T-helper 9 cell (primary cell): ENCODE measurements around the gene EPG5.
"Not testable (repeated sequence)": the region's sequence is repeated elsewhere in the genome, so short reads cannot be mapped to it uniquely, and the experiment has no call there.

ENCODE experiments used
- DNase-seq: peaks from one replicate; pipeline ENCODE4 v3.0.0-alpha.2; 2020

The EPG5 gene

DNA sequence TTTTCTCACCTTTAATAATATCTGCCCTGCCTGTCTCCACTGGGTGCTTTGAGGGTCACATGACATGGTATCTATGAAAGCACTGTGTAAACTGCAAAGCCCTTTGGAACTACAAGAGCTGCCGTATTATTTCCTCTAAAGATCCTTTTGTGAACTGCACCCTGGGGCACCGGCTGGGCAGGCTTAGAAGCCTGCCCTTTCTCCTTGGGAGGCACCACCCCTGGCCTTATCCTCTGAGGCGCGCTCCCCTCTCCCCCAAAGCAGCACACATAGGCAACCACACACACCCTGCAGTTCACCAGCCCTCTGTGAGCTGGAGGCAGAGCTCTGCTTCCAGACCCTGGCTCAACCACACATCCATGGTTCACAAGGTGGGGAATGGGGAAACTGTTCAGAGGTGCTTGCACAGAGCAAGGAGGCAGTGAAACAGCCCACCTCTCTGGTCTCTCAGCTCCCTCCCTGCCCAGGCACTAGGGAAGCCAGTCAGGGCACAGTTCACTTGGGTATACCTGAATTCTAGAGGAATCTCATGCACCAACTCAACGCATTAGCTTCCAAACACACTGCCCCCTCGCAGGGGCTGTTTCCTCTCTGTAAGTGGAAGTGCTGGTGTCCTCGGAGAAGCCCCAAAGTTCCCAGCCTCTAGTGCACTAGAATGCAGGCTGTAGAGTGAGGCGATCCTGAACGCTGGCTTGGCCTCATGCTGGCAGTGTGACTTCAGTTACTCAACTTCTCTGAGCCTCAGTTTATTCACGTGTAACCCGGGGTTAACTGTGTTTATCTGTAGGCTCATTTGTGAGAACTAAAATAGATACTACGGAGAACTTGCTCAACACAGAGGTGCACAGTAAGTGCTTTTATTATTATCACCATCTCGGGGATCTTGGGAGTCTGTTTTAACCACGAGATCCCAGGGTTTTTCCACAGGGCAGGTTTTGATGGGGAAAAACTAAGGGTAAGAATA, 130.6 kb downstream of the EPG5 start:
- no peak for DNase-seq

DNA sequence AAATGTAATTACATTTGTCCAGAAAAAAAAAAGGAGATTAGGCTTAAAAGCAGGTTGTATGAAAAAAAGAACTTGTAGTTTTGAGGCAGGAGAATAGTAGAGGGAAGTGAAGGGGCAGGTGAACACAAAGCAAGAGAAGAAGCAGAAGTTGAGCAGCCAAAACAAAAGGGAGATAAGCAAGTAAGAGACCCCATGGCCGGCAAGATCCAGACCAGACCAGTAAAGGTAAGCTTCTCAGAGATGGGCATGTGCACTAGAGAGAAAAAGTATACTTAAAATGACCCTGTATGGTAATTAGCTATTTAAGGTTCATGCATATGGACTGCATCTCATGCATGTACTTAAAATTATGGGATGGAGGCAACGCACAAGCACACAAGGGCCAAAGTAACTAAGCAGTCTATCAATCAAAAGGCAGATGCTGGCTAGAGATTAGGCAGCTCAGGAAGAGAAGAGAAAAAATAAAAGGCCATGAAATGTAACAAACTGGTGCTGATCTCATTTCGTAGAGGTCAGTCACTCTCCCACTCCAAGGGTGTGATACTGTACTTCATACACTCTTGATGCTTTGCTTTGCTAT, 132.0 kb downstream of the EPG5 start:
- DNase-seq, result no peak

DNA sequence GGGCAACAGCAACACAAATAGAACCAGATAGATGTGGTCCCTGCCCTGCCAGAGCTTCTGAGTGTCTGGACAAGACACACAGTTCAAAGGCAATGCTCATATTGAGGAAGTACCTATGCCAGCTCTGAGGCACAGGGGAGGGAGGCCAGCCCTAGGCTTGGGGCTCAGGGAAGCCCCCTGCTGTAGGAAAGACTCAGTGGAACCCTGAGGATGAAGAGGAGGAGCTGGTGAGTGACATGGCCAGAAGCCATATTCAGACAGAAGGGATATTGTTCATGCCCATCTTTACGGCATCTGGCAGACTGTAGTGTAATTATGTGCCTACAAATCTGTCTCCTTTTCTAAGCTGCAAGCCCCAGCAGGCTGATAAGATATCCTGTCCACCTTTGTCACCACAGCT, 132.8 kb downstream of the EPG5 start:
- no peak for DNase-seq

DNA sequence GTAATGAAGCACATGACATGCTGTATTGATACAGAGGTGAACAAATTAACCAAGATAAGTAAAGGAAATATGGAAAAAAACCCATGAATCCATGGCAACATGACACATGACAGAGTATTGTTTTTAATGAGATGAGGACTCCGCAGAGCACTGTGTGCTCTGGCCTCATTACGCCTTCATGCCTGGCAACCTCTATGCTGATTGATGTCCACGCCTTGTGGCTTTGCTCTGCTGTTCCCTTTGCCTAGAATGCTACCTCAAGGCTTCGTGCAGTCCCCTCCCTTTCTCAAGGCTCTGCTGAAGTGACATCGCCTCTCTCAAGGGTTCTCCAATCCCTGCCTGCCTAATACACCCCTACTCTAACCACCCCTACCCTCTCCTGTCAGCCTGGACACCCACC, 133.3 kb downstream of the EPG5 start:
- DNase-seq, result no peak

DNA sequence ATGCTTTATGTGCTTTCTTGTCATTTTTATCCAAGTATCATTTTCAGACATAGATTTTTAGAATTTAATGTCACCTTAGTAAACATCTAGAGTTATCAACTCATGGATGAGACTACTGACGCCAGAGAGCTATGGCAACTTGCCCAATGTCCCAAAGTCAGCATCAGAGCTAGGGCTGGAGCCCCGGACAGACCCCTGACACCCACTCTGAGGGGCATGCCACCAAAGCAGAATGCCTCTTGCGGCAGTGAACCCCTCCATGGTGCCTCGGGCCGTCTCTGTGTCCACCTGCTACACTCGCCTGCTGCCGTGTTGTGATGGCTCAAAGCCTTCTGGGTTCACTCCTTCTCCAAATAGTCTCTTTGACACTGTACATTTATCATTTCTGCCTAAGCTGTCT, 136.2 kb downstream of the EPG5 start:
- DNase-seq, result no peak

DNA sequence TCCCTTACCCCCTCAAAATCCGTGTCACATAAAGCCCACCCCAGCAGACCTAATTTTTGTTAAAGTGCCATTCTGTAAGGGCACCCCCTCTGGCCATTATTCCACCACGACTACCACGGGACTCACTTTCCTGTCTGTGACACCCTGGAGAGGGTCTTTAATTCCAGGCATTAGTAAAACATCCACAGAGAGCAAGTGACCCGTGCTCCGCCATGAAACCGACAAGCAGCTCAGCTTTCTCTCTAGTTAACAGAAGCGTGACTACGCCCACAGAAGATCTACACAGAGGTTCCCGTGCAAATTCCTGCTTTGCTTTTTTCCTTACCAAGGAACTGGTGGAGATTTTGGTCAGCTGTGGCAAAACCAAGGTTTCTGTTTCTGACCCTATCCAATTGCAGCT, 137.3 kb downstream of the EPG5 start:
- DNase-seq, result no peak

DNA sequence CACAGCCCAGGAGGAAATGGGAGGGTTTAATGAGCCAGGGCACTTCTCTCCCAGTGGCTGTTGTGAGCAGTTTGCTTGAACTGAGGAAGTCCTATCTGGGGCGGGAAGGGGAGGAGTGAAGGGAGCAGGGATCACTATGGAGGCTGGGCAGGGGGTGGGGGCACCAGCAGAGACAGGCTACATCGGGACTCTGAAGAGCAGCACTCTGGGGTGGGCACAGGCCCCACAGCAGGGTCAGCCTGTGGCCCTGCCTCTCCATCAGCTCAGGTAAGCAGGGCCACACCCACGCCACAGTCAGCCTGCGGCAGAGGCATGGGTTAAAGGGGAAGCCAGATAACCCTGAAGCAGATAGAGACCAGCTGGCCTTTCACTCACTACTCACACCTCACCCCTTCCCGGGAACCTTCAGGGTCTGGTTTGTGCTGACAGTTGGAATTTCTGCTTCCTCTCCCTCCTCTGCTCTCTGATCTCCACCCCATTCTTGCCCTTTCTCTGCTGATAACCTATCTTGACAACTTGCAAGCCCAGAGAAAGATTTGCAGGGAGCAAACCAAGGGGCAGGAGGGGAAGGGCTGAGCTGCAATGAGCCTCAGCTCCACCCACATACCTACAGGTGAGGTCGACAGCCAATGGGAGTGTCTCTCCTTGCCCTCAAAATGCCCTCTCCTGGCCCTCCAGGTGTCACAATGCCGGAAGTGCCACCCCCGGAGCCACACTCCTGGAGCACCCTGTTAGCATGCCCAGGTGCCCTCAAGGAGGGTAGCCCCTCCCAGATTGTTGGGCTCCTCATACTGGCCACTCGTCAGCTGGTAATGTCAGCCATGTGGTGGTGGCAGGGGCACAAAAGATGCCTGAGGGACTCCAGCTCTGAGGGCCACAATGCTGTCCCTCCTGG, 138.0 kb downstream of the EPG5 start:
- no peak for DNase-seq

DNA sequence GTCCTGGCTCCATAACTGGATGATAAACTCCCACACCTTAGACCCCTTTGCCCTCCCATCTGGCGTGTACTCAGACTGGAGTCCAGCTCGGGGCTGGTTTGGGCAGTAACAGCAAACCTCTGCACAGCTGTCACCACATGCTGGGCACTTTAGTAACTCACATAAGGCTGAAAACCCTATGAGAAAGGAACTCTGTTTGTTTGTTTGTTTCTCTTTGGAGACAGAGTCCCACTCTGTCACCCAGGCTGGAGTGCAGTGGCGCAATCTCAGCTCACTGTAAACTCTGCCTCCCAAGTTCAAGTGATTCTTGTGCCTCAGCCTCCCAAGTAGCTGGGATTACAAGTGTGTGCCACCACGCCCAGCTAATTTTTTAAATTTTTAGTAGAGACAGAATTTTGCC, 140.4 kb downstream of the EPG5 start:
- DNase-seq, result not testable (repeated sequence)

DNA sequence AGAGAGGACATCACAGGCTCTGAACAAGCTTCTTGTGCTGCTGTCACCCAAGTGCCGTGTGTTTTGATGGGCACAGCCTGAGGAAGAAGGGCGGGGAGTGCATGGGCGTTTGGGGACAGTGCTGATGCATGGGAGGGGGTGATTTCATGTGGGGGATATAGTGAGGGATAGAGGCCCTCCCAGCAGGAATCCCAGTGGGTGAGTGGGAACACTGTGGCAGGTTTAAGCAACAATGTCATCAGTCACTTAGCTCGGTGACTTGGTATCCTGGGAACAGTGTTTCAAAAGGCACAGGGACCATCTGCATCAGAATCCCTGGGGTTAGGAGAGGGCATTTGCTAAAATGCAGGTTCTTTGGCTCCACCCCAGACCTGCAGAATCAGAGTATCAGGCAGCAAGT, 141.0 kb downstream of the EPG5 start:
- no peak for DNase-seq

DNA sequence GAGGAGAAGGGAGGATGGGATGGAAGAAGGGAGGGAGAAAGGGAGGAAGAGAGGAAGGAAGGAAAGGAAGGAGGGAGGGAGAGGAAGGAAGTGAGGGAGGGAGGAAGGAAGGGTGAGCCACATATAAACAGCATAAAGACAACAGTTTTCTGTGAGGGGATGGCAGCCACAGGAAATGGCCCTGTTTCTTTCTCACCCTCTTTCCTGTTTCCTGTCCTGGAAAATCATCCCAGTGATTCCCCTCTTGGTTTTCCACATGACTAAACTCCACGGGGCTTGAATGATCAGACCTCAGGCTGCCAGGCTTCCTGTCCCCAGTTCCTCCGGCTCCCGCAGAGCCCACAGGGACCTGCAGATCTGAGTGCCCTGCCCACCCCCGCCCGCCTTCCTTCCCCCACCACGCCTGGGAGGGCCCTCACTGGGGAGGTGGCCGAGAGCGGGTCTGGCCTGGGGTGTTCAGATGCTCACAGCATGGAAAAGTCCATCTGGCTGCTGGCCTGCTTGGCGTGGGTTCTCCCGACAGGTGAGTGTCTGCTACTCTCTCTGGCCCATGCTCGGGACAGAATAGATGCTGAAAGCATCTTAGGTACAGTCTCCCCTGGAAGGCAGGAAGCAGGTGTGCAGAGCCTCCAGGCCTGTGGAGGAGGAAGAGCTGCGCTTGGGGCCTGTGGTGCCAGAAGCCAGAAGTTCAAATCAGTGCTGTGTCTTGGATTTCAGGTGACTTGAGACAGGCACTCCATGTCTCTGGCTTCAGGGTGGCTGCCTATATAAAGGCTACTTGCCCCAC, 141.7 kb downstream of the EPG5 start, which contains the start of gene SIGLEC15:
TSS of gene SIGLEC15 (plus strand) at position 418 of the 787 bp plus-strand sequence. CDS start at position 472, 54 bp downstream.
- DNase-seq, result no peak

DNA sequence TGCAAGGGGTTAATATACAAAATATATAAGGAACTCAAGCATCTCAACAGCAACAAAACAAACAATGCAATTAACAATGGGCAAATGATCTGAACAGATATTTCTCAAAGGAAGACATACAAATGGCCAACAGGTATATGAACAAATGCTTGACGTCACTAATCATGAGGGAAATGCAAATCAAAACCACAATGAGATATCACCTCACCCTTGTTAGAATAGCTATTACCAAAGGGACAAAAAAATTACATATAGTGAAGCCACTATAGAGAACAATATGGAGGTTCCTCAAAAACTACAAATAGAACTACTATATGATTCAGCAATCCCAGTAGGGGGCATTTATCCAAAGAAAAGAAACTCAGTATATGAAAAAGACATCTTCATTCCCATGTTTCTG, 145.4 kb downstream of the EPG5 start:
- no peak for DNase-seq

DNA sequence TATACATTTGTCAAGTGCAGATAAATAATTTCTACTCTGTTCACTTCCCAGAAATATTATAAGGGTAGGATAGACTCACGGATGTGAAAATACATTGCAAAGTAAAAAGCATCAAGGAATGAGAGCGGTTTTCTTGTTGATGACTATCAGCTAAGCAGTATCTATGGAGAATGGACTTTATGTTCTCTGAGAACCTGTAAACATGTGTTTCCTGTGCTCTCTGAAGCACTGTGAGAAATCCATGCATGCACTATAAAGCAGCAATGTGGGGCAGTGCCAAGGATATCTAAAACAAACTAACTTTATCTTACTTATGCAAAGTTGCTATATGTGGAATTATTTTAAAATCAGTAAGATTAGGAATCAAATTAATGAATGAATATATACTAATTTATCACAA, 146.1 kb downstream of the EPG5 start:
- no peak for DNase-seq

DNA sequence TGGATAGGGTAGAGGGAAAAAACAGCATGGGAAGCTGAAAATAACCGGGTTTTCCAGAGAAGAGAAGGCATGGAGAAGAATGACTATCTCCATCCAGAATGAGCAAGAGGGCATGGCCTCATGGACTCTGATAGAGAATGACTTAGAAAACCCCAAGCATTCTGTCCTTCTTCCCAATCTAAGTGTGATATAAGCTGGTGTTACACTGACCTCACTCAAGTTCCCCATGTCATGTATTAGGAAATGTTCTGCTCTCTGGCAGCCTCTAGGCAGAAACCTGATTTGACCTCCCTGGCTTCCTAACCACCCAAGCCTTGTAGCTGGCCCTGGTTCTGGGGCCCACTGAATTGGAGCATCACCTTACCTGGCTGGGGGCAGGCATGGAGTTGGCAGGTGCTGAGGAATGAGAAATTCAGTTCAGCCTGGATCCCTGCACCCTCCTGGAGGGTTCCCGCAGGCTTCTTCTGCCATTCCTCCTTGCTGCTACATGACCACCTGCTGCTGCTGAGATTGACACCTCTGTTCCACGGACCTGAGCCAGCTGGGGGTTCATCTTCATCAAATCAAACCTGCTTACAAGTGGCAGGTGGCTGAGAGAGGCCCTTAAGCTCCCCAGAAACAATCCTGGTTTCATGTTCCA, 146.9 kb downstream of the EPG5 start:
- no peak for DNase-seq

DNA sequence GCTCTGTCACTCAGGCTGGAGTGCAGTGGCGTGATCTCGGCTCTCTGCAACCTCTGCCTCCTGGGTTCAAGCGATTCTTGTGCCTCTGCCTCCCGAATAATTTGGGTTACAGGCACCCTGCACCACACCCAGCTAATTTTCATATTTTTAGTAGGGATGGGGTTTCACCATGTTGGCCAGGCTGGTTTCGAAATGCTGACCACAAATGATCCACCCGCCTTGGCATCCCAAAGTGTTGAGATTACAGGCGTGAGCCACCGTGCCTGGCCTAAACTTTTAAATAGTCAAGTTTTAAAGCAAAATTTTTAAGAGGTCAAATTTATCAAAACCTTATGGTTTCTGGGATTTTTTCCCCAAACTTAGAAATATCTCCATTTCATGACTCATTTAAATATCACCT, 148.4 kb downstream of the EPG5 start:
- not testable (repeated sequence) for DNase-seq

DNA sequence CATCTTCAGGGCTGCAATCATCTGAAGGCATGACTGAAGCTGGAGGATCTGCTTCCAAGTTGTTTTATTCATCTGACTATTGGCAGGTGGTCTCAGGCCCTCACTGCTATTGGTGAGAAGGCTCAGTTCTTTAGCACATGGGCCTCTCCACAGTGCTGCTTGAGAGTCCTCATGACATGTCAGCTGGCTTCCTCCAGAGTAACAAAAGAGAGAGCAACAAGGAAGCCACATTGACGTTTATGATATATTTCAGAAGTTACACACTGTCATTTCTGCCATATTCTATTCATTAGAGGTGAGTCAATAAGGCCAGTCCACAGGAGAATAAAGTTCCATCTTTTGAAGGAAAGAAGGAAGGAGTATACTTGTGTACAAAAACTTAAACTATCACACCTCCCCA, 149.6 kb downstream of the EPG5 start:
- DNase-seq, result no peak

DNA sequence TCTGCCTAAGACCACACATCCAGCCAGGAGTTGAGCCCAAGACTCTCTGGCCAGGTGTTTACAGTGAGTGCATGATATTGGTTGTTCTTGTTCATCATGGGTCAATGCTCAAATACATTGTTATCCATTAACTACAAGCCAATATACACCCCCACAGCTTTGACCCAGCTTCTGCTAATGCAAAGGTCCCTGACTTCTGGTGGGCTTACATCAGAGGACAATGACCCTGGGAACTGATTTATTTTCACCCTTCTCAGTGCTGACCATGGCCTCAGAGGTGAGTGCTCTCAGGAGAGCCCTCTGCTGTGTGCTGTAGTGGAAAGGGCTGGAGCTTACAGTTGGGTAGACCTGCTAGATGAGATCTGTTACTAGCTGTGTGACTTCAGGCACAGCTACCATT, 152.4 kb downstream of the EPG5 start:
- not testable (repeated sequence) for DNase-seq

DNA sequence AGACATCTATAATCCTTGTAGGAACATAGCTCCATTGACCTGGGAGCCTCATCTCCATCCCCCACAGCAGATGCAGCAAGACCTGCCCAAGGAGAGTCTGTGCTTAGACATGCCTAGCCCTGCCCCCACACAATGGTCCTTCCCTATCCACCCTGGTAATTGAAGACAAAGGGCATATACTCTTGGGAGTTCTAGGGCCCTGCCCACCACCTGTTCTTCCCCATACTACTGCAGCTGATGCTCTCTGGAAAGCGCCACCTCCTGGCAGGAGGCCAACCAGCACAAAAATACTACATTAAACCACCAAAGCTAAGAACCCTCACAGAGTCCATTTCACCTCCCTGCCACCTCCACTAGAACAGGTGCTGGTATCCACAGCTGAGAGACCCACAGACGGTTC, 160.0 kb downstream of the EPG5 start:
- not testable (repeated sequence) for DNase-seq

DNA sequence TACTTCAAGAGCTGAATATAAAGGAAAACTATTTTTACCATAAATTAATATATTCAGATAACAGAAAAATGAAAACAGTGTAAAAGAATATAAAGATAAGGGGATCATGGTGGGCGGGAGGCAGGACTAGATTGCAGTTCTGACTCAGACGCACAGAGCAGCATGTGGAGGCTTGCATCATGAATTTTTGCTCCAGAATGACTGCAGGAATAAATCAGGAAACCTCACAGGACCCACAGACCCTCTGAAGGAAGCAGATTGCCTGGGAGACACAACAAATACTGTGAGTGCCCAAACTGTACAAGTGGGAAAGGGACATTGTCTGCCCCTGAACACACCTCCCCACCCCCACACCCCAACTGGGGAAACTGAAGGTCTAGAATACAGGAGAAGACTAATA, 160.9 kb downstream of the EPG5 start:
- no peak for DNase-seq

DNA sequence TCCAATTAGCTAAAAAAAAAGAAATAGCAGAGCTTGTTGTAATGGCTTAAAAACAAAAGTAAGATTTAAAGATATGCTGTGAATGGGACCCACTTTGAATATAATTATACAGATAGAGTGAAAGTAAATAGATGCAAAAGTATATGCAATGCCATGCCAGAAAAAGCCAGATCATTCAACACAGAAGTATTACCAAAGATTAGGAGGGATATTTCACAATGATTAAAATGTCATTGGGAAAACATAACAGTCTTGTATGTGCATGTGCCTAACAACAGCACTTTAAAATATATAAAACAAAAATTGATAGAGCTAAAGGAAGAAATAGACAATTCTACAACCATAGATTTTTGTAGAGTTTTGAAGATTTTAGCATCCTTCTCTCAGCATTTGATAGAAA, 161.6 kb downstream of the EPG5 start:
- DNase-seq, result no peak

DNA sequence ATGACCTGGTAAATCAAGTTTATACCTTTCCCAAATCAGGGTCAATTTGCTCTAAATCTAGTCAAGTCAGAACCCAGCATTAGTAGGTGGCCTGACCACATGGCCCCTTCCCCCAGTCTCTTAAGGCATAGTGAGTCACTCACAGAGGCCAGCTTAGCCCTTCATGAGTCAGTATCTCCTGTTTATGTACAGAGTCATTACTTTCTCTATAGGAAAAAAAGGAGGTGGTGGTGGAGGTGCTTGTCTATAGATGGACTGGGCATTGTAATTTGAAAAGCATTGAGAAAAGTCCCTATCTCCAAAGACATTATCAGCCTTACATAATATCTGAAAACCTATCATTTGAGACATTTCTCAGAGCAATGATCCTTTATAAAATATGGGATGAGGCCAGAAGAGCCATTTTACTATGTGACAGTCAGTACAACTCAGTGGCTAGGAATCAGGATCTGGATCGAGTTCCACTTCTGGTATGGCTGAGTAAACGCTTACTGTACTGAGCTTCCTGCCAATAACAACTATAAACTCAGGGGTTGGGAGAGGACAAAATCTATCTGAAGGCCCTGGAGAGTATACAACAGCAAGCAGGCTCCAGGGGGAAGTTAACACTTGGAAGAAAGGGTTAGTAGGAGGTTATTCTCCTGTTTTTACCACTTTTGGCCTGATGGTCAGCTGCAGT, 164.2 kb downstream of the EPG5 start:
- no peak for DNase-seq

DNA sequence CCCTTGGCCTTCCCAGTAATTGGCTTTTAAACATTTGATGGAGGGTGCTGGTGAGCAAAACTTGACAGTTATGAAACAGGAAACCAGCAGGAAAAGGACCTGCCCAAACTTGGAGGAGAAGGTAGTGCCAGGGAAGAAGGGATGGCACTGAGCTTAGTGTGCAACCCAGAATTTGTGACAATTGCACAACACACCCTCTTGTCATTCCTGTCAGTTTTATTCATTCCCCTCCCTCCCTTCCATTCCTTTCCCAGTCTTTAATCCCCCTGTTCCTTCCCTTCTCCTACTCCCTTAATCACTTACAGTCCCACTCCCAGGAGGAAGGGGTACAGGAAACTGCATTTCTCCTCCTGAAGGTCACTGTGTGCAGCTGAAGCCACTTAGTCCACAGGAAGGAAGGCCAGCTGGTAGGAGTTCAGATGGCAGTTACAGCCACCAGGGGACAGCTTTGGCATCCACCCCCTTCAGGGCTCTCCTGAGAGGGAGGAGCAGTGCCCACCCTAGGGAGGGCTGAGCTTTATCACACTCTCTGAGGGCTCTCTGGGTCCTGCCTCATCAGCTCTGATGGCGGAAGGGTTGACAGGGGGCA, 165.6 kb downstream of the EPG5 start:
- DNase-seq, result no peak
